SU-DHL-6 (cell line): ENCODE measurements around the gene KRT78.

Source experiments
- EZH2phosphoT487 ChIP-seq: fragments of 200-600 bp; sonication (generic), shearing (Covaris generic); conservative IDR thresholded peaks from 2 replicates; pipeline ENCODE4 v1.6.1; 2018; ENCODE audit warnings: mild to moderate bottlenecking, antibody characterized with exemption, low read length, moderate library complexity, mixed read lengths
- TF ChIP-seq, protein P1 (sequence below): fragments of 200-600 bp; sonication (generic); IDR thresholded peaks from one replicate; pipeline ENCODE4 v1.5.1; 2017; ENCODE audit warnings: antibody characterized with exemption, mild to moderate bottlenecking, low read length, moderate library complexity; ENCODE audit not compliant: insufficient read depth, poor library complexity, severe bottlenecking

DNA sequence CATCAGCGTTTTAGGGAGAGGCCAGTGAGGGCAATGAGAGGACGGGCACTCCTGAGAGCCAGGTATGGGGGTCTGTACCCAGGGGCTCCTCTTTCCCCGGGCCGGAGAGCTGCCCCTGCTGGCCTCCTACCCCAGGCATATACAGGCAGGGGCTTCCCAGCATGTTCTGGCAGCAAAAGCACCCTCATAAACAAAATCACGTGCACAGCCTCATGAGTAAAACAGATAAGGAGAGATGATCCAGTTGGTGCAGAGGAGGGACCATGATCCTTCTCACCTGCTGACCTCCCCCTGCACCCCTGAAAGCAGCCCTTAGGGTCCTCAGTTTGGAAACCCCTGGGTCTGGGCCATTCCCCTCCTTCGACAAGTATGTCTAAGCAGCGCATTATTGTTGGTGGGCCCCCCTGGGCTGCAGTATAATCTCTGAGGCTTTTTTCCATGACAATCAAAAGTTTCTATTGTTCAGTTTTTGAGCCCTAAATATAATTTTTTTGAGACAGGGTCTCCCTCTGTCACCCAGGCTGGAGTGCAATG lies 29.8 kb downstream of the KRT78 start:
- TF ChIP-seq, protein P1, sequence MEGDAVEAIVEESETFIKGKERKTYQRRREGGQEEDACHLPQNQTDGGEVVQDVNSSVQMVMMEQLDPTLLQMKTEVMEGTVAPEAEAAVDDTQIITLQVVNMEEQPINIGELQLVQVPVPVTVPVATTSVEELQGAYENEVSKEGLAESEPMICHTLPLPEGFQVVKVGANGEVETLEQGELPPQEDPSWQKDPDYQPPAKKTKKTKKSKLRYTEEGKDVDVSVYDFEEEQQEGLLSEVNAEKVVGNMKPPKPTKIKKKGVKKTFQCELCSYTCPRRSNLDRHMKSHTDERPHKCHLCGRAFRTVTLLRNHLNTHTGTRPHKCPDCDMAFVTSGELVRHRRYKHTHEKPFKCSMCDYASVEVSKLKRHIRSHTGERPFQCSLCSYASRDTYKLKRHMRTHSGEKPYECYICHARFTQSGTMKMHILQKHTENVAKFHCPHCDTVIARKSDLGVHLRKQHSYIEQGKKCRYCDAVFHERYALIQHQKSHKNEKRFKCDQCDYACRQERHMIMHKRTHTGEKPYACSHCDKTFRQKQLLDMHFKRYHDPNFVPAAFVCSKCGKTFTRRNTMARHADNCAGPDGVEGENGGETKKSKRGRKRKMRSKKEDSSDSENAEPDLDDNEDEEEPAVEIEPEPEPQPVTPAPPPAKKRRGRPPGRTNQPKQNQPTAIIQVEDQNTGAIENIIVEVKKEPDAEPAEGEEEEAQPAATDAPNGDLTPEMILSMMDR, result no peak
- TF ChIP-seq EZH2phosphoT487, result no peak
